Measurements from ENCODE around the gene RPS5.
"Not testable (repeated sequence)": the region's sequence is repeated elsewhere in the genome, so short reads cannot be mapped to it uniquely, and the experiment has no call there.

Gene RPS5

GRCh38 chr19:58407658-58408151 is 20.6 kb downstream of the RPS5 start:
- DNase-seq: no peak

- DNase-seq: peak; percentile 94
These were observed 21.3 kb downstream of the RPS5 start, which contains the start of gene ZNF584 for GRCh38 chr19:58408152-58409009. ZNF584 (plus strand) TSS chr19:58408649; CDS start chr19:58409148, 499 bp downstream.

- DNase-seq: no peak
These were observed 22.1 kb downstream of the RPS5 start for GRCh38 chr19:58409010-58409790.

GRCh38 chr19:58416604-58417003 is 29.5 kb downstream of the RPS5 start:
- DNase-seq: no peak

- no peak for DNase-seq
These were observed 30.0 kb downstream of the RPS5 start for GRCh38 chr19:58417071-58417470.

- no peak for DNase-seq
These were observed 41.5 kb downstream of the RPS5 start for GRCh38 chr19:58428617-58429016.

- no peak for DNase-seq
These were observed 42.7 kb downstream of the RPS5 start for GRCh38 chr19:58429745-58430144.

- no peak for DNase-seq
These were observed 47.1 kb downstream of the RPS5 start for GRCh38 chr19:58434217-58434616.

- DNase-seq: peak; percentile 96
These were observed 52.8 kb downstream of the RPS5 start, which contains the start of gene ZNF132 for GRCh38 chr19:58439576-58440554. ZNF132 (minus strand) TSS chr19:58440153; CDS start chr19:58439821, 332 bp downstream.

GRCh38 chr19:58440556-58440955 is 53.5 kb downstream of the RPS5 start:
- no peak for DNase-seq

- DNase-seq: not testable (repeated sequence)
These were observed 55.9 kb downstream of the RPS5 start for GRCh38 chr19:58442986-58443385.
